ENCODE results near the gene ICAM4. TPM values are rescaled to one million over a fixed set of nuclear protein-coding genes. Genes with fewer than 3 reads are reported as not detected.

Gene ICAM4
- total and polyA plus RNA-seq, 9 of the 15 experiments (the other 6 are each of a cell fraction or from before 2014, with no cell fraction given) = 14.1 to 86.1 (median 29.6) TPM

DNA sequence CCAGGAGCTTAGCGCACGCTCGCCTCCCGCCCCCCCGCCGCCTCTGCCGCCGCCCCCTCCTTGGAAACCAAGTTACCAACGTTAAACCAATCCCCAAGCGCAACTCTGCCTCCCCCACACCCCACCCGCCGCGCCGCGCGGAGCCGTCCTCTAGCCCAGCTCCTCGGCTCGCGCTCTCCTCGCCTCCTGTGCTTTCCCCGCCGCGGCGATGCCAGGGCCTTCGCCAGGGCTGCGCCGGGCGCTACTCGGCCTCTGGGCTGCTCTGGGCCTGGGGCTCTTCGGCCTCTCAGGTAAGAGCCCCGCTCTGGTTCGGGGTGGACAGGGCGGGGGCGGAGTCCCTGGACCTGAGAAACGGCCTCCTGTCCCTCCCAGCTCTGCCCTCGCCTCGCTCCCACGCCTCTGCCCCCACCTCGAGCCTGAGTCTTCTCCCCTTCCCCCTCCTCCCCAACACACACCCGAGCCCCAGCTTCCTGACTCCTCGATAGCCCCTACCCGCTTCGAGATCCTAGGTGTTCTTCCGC lies 3.1 kb downstream of the ICAM4 start, which contains the start of gene ICAM5 (continued):
- TF ChIP-seq POLR2B (IDR thresholded peaks at IDR 0.05; ENCODE audit: low read depth, partially characterized antibody) (peak; percentile 29), SRSF3 (IDR thresholded peaks at IDR 0.05; ENCODE audit: insufficient read depth, low read length) (no peak), TRIM24 (IDR thresholded peaks at IDR 0.05) (0 out of 4 replicates have a peak, but pooled peaks of 1 of the 2 experiments have one; percentile 28), CAMTA2 (CRISPR knock-in tag; conservative IDR thresholded peaks at IDR 0.05) (0 out of 2 replicates have a peak, but pooled peaks have one; percentile 68), ZNF77 (CRISPR knock-in tag; IDR thresholded peaks at IDR 0.05) (no peak)
- TF ChIP-seq, protein P1, sequence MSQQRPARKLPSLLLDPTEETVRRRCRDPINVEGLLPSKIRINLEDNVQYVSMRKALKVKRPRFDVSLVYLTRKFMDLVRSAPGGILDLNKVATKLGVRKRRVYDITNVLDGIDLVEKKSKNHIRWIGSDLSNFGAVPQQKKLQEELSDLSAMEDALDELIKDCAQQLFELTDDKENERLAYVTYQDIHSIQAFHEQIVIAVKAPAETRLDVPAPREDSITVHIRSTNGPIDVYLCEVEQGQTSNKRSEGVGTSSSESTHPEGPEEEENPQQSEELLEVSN (IDR thresholded peaks at IDR 0.05; ENCODE audit: borderline replicate concordance in 1 of 2, extremely low read depth in 1 of 2, insufficient read depth in 1 of 2, insufficient read length in 1 of 2, low read depth in 1 of 2, low read length in 1 of 2, poor library complexity in 1 of 2, severe bottlenecking in 1 of 2) = peak; percentile 38 to 78
- TF ChIP-seq, protein P2, sequence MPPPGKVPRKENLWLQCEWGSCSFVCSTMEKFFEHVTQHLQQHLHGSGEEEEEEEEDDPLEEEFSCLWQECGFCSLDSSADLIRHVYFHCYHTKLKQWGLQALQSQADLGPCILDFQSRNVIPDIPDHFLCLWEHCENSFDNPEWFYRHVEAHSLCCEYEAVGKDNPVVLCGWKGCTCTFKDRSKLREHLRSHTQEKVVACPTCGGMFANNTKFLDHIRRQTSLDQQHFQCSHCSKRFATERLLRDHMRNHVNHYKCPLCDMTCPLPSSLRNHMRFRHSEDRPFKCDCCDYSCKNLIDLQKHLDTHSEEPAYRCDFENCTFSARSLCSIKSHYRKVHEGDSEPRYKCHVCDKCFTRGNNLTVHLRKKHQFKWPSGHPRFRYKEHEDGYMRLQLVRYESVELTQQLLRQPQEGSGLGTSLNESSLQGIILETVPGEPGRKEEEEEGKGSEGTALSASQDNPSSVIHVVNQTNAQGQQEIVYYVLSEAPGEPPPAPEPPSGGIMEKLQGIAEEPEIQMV (tag; conservative IDR thresholded peaks at IDR 0.05; ENCODE audit: low read depth) = no peak
- TF ChIP-seq, protein P3, sequence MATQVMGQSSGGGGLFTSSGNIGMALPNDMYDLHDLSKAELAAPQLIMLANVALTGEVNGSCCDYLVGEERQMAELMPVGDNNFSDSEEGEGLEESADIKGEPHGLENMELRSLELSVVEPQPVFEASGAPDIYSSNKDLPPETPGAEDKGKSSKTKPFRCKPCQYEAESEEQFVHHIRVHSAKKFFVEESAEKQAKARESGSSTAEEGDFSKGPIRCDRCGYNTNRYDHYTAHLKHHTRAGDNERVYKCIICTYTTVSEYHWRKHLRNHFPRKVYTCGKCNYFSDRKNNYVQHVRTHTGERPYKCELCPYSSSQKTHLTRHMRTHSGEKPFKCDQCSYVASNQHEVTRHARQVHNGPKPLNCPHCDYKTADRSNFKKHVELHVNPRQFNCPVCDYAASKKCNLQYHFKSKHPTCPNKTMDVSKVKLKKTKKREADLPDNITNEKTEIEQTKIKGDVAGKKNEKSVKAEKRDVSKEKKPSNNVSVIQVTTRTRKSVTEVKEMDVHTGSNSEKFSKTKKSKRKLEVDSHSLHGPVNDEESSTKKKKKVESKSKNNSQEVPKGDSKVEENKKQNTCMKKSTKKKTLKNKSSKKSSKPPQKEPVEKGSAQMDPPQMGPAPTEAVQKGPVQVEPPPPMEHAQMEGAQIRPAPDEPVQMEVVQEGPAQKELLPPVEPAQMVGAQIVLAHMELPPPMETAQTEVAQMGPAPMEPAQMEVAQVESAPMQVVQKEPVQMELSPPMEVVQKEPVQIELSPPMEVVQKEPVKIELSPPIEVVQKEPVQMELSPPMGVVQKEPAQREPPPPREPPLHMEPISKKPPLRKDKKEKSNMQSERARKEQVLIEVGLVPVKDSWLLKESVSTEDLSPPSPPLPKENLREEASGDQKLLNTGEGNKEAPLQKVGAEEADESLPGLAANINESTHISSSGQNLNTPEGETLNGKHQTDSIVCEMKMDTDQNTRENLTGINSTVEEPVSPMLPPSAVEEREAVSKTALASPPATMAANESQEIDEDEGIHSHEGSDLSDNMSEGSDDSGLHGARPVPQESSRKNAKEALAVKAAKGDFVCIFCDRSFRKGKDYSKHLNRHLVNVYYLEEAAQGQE (IDR thresholded peaks at IDR 0.05; ENCODE audit: borderline replicate concordance) = 0 out of 2 replicates have a peak, but pooled peaks have one; percentile 26
- TF ChIP-seq, protein P3 (CRISPR knock-in tag; IDR thresholded peaks at IDR 0.05; ENCODE audit: low read depth) = no peak
- TF ChIP-seq, protein P4, sequence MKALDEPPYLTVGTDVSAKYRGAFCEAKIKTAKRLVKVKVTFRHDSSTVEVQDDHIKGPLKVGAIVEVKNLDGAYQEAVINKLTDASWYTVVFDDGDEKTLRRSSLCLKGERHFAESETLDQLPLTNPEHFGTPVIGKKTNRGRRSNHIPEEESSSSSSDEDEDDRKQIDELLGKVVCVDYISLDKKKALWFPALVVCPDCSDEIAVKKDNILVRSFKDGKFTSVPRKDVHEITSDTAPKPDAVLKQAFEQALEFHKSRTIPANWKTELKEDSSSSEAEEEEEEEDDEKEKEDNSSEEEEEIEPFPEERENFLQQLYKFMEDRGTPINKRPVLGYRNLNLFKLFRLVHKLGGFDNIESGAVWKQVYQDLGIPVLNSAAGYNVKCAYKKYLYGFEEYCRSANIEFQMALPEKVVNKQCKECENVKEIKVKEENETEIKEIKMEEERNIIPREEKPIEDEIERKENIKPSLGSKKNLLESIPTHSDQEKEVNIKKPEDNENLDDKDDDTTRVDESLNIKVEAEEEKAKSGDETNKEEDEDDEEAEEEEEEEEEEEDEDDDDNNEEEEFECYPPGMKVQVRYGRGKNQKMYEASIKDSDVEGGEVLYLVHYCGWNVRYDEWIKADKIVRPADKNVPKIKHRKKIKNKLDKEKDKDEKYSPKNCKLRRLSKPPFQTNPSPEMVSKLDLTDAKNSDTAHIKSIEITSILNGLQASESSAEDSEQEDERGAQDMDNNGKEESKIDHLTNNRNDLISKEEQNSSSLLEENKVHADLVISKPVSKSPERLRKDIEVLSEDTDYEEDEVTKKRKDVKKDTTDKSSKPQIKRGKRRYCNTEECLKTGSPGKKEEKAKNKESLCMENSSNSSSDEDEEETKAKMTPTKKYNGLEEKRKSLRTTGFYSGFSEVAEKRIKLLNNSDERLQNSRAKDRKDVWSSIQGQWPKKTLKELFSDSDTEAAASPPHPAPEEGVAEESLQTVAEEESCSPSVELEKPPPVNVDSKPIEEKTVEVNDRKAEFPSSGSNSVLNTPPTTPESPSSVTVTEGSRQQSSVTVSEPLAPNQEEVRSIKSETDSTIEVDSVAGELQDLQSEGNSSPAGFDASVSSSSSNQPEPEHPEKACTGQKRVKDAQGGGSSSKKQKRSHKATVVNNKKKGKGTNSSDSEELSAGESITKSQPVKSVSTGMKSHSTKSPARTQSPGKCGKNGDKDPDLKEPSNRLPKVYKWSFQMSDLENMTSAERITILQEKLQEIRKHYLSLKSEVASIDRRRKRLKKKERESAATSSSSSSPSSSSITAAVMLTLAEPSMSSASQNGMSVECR (CRISPR knock-in tag; IDR thresholded peaks at IDR 0.05) = peak; percentile 58; the same call in 1 of the 2 replicates
